ENCODE results near the gene ARHGAP26.

The ARHGAP26 gene

DNA sequence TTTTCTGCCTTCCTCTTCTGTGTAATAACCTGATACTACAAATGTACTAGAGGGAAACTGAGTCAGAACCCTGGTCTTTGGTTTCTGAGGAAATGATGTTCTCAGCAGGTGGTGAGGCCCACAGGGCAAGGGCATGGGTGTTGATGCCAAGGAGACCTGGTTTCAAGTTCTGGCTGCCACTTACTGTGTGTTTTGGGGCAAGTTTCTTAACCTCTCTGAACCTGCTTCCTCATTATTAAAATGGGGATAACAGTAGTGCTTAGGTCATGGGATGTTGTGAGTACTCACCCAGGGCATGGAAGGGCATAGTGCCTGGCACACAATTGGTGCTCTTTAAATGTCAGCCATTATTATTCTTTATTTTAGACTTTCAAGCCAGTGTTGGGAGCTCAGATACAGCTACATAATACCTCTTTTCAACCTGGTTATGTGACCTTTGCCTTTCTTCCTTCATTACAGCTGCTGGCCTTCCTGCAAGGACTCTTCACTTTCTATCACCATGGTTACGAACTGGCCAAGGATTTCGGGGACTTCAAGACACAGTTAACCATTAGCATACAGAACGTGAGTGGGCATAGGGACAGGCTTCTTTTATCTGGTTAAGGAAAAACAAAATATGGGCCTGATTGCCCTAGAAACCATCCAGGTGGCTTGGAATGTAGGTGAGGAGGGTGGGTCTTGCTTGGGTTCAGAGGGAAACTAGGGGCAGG is 131.5 kb downstream of the ARHGAP26 start:
- Histone ChIP-seq H3K9ac (ENCODE audit: insufficient read length, low read depth) (no peak overlapping the region), H3K36me3 (ENCODE audit: insufficient read depth, insufficient read length, low read length) (peaks cover 8% of the 10 kb centered on the region), H3K4me3 (ENCODE audit: insufficient read length, low read depth) (no peak overlapping the region), H3K4me1 (ENCODE audit: insufficient read depth, insufficient read length) (no peaks in the 10 kb centered on the region), H3K27me3 (ENCODE audit: insufficient read depth, insufficient read length) (no peaks in the 10 kb centered on the region), H3K9me3 (ENCODE audit: insufficient read depth, low read length) (no peaks in the 10 kb centered on the region)
- TF ChIP-seq YY1 (IDR thresholded peaks at IDR 0.05; ENCODE audit: insufficient read depth, insufficient read length), result no peak
- TF ChIP-seq SUZ12 (IDR thresholded peaks at IDR 0.05; ENCODE audit: extremely low read depth, insufficient read depth, insufficient read length), result no peak
- TF ChIP-seq ZNF274 (IDR thresholded peaks at IDR 0.05; ENCODE audit: low read depth, low read length), result no peak
- DNase-seq (ENCODE audit: low read depth, low spot score), result no peak

DNA sequence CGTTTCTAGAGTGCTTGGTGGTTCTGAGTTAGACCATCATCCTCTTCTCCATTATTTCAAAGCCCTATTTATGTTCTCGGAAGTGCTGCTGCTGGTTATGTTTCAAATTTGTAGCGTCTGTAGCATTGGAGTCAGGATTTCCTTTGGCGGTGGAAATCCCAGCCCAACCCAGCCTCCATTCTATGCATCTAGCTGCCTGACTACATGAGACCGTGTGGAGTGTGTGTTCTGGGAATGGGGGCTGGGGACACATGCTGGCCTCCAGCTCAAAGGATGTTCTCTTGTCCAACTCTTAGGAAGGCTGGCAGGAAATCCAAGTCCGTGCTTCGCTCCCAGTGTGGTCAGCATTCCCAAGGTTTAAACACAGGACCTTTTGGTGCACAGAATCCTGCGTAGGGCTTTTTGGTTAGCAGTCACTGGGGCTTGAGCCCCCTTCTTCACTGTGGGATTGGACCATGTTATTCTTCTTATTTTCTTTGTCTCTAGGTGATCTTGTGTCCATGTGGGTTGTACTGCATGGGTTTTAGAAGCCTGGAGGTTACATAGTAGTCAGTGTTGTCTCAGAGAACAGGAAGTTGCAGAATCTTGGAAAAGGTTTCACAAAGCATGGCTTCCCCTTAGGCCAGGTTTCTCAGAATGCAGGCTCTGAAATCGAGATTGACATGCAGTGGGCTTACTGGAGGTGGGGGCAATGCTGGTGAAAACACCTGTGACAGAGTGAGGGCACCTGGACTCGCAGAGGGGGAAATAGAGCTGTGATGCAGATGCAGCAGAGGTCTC is 132.2 kb downstream of the ARHGAP26 start:
- H3K4me1 ChIP-seq (ENCODE audit: insufficient read depth, insufficient read length), result no peaks in the 10 kb centered on the region
- H3K27me3 ChIP-seq (ENCODE audit: insufficient read depth, insufficient read length), result no peaks in the 10 kb centered on the region
- H3K9me3 ChIP-seq (ENCODE audit: insufficient read depth, low read length), result no peaks in the 10 kb centered on the region
- H3K9ac ChIP-seq (ENCODE audit: insufficient read length, low read depth), result no peak overlapping the region
- no peak for DNase-seq (ENCODE audit: low read depth, low spot score)
- no peak overlapping the region for H3K4me3 ChIP-seq (ENCODE audit: insufficient read length, low read depth)
- peaks cover 8% of the 10 kb centered on the region for H3K36me3 ChIP-seq (ENCODE audit: insufficient read depth, insufficient read length, low read length)
- TF ChIP-seq ZNF274 (IDR thresholded peaks at IDR 0.05; ENCODE audit: low read depth, low read length) (no peak), YY1 (IDR thresholded peaks at IDR 0.05; ENCODE audit: insufficient read depth, insufficient read length) (no peak), SUZ12 (IDR thresholded peaks at IDR 0.05; ENCODE audit: extremely low read depth, insufficient read depth, insufficient read length) (no peak)

DNA sequence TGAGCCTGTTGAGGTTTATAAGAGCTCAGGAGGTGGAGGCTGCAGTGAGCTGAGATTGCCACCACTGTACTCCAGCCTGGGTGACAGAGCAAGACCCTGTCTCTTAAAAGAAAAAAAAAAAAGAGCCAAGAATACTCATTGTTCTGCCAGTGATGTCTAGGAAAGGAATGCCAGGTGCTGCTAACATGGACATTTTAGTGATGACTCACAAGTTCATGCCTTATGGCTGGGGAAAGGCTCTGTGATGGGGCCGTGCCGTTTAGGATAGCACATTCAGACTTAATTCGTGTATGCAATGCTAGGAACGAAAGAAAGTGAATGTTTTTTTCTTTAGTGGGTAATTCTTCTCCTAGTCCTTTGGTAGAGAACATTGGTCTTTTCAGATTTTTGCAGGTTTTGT is 134.2 kb downstream of the ARHGAP26 start:
- Histone ChIP-seq H3K36me3 (ENCODE audit: insufficient read depth, insufficient read length, low read length) (peaks cover 8% of the 10 kb centered on the region), H3K27me3 (ENCODE audit: insufficient read depth, insufficient read length) (no peaks in the 10 kb centered on the region), H3K4me1 (ENCODE audit: insufficient read depth, insufficient read length) (no peaks in the 10 kb centered on the region), H3K4me3 (ENCODE audit: insufficient read length, low read depth) (no peak overlapping the region), H3K9me3 (ENCODE audit: insufficient read depth, low read length) (no peaks in the 10 kb centered on the region), H3K9ac (ENCODE audit: insufficient read length, low read depth) (no peak overlapping the region)
- DNase-seq (ENCODE audit: low read depth, low spot score), result no peak
- TF ChIP-seq ZNF274 (IDR thresholded peaks at IDR 0.05; ENCODE audit: low read depth, low read length), result no peak
- TF ChIP-seq SUZ12 (IDR thresholded peaks at IDR 0.05; ENCODE audit: extremely low read depth, insufficient read depth, insufficient read length), result no peak
- no peak for TF ChIP-seq YY1 (IDR thresholded peaks at IDR 0.05; ENCODE audit: insufficient read depth, insufficient read length)

GRCh38 chr5:142905348-142905747 is 135.2 kb downstream of the ARHGAP26 start:
- H3K4me3 ChIP-seq (ENCODE audit: insufficient read length, low read depth), result no peak overlapping the region
- no peaks in the 10 kb centered on the region for H3K9me3 ChIP-seq (ENCODE audit: insufficient read depth, low read length)
- peaks cover 8% of the 10 kb centered on the region for H3K36me3 ChIP-seq (ENCODE audit: insufficient read depth, insufficient read length, low read length)
- DNase-seq (ENCODE audit: low read depth, low spot score), result no peak
- no peak for TF ChIP-seq YY1 (IDR thresholded peaks at IDR 0.05; ENCODE audit: insufficient read depth, insufficient read length)
- TF ChIP-seq ZNF274 (IDR thresholded peaks at IDR 0.05; ENCODE audit: low read depth, low read length), result no peak
- no peak for TF ChIP-seq SUZ12 (IDR thresholded peaks at IDR 0.05; ENCODE audit: extremely low read depth, insufficient read depth, insufficient read length)
- no peaks in the 10 kb centered on the region for H3K4me1 ChIP-seq (ENCODE audit: insufficient read depth, insufficient read length)
- no peak overlapping the region for H3K9ac ChIP-seq (ENCODE audit: insufficient read length, low read depth)
- H3K27me3 ChIP-seq (ENCODE audit: insufficient read depth, insufficient read length), result no peaks in the 10 kb centered on the region

DNA sequence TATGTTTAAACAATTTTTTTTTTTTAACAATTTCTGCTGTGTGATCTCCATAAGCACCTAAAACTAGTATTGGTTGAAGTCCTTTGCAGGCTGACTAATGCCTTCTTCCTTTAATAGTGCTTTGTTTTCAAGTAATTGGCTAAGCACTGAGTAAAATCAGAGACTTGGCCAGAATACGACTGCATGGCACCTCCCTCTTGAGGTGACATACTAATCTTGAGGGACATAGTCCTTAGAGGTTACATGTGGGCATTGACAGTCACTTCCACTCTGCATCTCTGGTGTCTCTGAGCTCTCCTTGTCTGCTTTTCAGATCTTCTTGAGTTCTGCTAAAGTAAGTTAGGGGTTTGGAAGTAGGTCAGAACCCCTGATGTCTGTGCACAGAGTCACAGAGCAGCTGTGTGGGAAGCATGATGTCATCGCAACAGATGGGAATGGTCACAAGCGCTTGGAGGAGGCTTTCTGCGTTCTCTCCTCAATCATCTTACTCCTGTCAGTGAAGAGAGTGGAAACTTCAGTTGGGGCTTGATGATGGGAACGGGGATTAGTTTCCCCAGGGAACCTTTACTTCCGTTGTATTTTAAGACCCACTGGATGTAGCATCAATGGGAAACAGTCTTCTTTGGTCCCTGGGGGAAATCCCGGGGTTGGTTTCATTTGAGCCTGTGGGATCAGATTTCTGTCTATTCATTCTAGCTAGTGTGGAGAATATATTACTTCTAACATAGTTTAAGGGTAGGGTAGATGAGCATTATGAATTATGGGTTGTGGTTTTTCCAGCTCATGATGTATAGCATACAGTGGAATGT is 136.9 kb downstream of the ARHGAP26 start:
- Histone ChIP-seq H3K9me3 (ENCODE audit: insufficient read depth, low read length) (no peaks in the 10 kb centered on the region), H3K36me3 (ENCODE audit: insufficient read depth, insufficient read length, low read length) (peaks cover 8% of the 10 kb centered on the region), H3K9ac (ENCODE audit: insufficient read length, low read depth) (no peak overlapping the region), H3K27me3 (ENCODE audit: insufficient read depth, insufficient read length) (no peaks in the 10 kb centered on the region), H3K4me3 (ENCODE audit: insufficient read length, low read depth) (no peak overlapping the region), H3K4me1 (ENCODE audit: insufficient read depth, insufficient read length) (no peaks in the 10 kb centered on the region)
- DNase-seq (ENCODE audit: low read depth, low spot score), result no peak
- TF ChIP-seq YY1 (IDR thresholded peaks at IDR 0.05; ENCODE audit: insufficient read depth, insufficient read length), result no peak
- no peak for TF ChIP-seq SUZ12 (IDR thresholded peaks at IDR 0.05; ENCODE audit: extremely low read depth, insufficient read depth, insufficient read length)
- no peak for TF ChIP-seq ZNF274 (IDR thresholded peaks at IDR 0.05; ENCODE audit: low read depth, low read length)

GRCh38 chr5:142908659-142909058 is 138.5 kb downstream of the ARHGAP26 start:
- TF ChIP-seq SUZ12 (IDR thresholded peaks at IDR 0.05; ENCODE audit: extremely low read depth, insufficient read depth, insufficient read length) (no peak), YY1 (IDR thresholded peaks at IDR 0.05; ENCODE audit: insufficient read depth, insufficient read length) (no peak), ZNF274 (IDR thresholded peaks at IDR 0.05; ENCODE audit: low read depth, low read length) (no peak)
- Histone ChIP-seq H3K9me3 (ENCODE audit: insufficient read depth, low read length) (no peaks in the 10 kb centered on the region), H3K27me3 (ENCODE audit: insufficient read depth, insufficient read length) (no peaks in the 10 kb centered on the region), H3K4me3 (ENCODE audit: insufficient read length, low read depth) (no peak overlapping the region), H3K36me3 (ENCODE audit: insufficient read depth, insufficient read length, low read length) (peaks cover 2% of the 10 kb centered on the region), H3K4me1 (ENCODE audit: insufficient read depth, insufficient read length) (no peaks in the 10 kb centered on the region), H3K9ac (ENCODE audit: insufficient read length, low read depth) (no peak overlapping the region)
- DNase-seq (ENCODE audit: low read depth, low spot score), result no peak

Data from NT2/D1 (cell line).